OCI-LY3 (cell line): Measurements from ENCODE around the gene SIN3B.

Source experiments
- H2AFZ ChIP-seq: fragments of 200-600, 300-600 bp; shearing (Covaris generic); 2 replicates; pipeline ENCODE4 v1.6.0; 2014; ENCODE audit warnings: antibody characterized with exemption, low read depth, low read length
- H3K27ac ChIP-seq: fragments of 200-600, 300-600 bp; sonication (generic); 2 replicates; pipeline ENCODE4 v1.5.1; 2014; ENCODE audit warnings: mild to moderate bottlenecking, low read length, moderate library complexity, mixed read lengths
- H3K27me3 ChIP-seq: fragments of 200-600, 300-600 bp; sonication (generic); 2 replicates; pipeline ENCODE4 v1.6.1; 2014; ENCODE audit warnings: low read depth, low read length, mixed read lengths
- H3K36me3 ChIP-seq: fragments of 200-600, 300-600 bp; sonication (generic); replicated peaks from 2 replicates; pipeline ENCODE3; 2014; ENCODE audit warnings: low read depth, low read length, mixed read lengths
- H3K4me1 ChIP-seq: fragments of 300-600, 200-600 bp; sonication (generic); 2 replicates; pipeline ENCODE4 v1.6.1; 2014; ENCODE audit warnings: low read length, mixed read lengths
- H3K4me2 ChIP-seq: fragments of 200-600, 300-600 bp; sonication (generic); 2 replicates; pipeline ENCODE4 v1.6.1; 2014; ENCODE audit warnings: low read length, mixed read lengths
- H3K4me3 ChIP-seq: fragments of 300-600, 200-600 bp; sonication (generic); 2 replicates; pipeline ENCODE4 v1.5.1; 2014; ENCODE audit warnings: antibody characterized with exemption, mild to moderate bottlenecking, low read length, moderate library complexity
- H3K79me2 ChIP-seq: fragments of 300-600, 200-600 bp; shearing (Covaris generic); 2 replicates; pipeline ENCODE4 v1.6.1; 2014; ENCODE audit warnings: mild to moderate bottlenecking, low read length, mixed read lengths
- H3K9ac ChIP-seq: fragments of 300-600, 200-600 bp; shearing (Covaris generic); 2 replicates; pipeline ENCODE4 v1.6.0; 2014; ENCODE audit warnings: mild to moderate bottlenecking, low read length, moderate library complexity
- H3K9me3 ChIP-seq: fragments of 200-600, 300-600 bp; shearing (Covaris generic); 2 replicates; pipeline ENCODE4 v1.6.1; 2014; ENCODE audit warnings: low read length, mixed read lengths; ENCODE audit not compliant: insufficient read depth
- H4K20me1 ChIP-seq: fragments of 200-600, 300-600 bp; sonication (generic); 2 replicates; pipeline ENCODE4 v1.6.1; 2016; ENCODE audit warnings: low read length, mixed read lengths; ENCODE audit not compliant: insufficient read depth
- CTCF ChIP-seq: fragments of 200-600, 300-600 bp; sonication (generic); IDR thresholded peaks from 2 replicates; pipeline ENCODE4 v1.5.1; 2014; ENCODE audit warnings: antibody characterized with exemption, low read length, low read depth
- EZH2phosphoT487 ChIP-seq: fragments of 200-600 bp; shearing (Covaris generic); IDR thresholded peaks from 2 replicates; pipeline ENCODE4 v1.6.1; 2018; ENCODE audit warnings: antibody characterized with exemption, mixed run types, low read depth

The SIN3B gene

GRCh38 chr19:16829010-16829821 is at the start of gene SIN3B:
SIN3B (plus strand) TSS chr19:16829398; CDS start chr19:16829421, 23 bp downstream.
- Histone ChIP-seq H4K20me1 (no peaks in the 10 kb centered on the region), H3K79me2 (peaks cover 16% of the 10 kb centered on the region), H3K9ac (peak within 1 kb of the TSS; percentile 91), H3K9me3 (no peaks in the 10 kb centered on the region), H3K27ac (0 out of 2 replicates have a peak within 1 kb of the TSS, but pooled peaks have one; percentile 5), H3K4me1 (peaks cover 18% of the 10 kb centered on the region), H3K36me3 (peaks cover 24% of the 10 kb centered on the region), H3K4me2 (peak within 1 kb of the TSS; percentile 99), H2AFZ (peak within 1 kb of the TSS; percentile 94), H3K27me3 (peaks cover 16% of the 10 kb centered on the region), H3K4me3 (peak within 1 kb of the TSS; percentile 94)
- TF ChIP-seq CTCF (no peak), EZH2phosphoT487 (no peak)

- no peaks in the 10 kb centered on the region for H3K4me1 ChIP-seq
- peaks cover 9% of the 10 kb centered on the region; the same call in 1 of the 2 replicates for H3K27me3 ChIP-seq
- no peak overlapping the region for H3K4me2 ChIP-seq
- H3K9me3 ChIP-seq = no peaks in the 10 kb centered on the region
- no peaks in the 10 kb centered on the region for H3K79me2 ChIP-seq
- H2AFZ ChIP-seq = no peak overlapping the region
- no peak for TF ChIP-seq EZH2phosphoT487
- H4K20me1 ChIP-seq = no peaks in the 10 kb centered on the region
- no peaks in the 10 kb centered on the region for H3K36me3 ChIP-seq
- H3K9ac ChIP-seq = no peak overlapping the region
- H3K27ac ChIP-seq = no peak overlapping the region
- no peak overlapping the region for H3K4me3 ChIP-seq
These were observed 49.5 kb upstream of the SIN3B start for GRCh38 chr19:16779539-16780163.

GRCh38 chr19:16782719-16783118 is 46.5 kb upstream of the SIN3B start:
- no peak overlapping the region for H3K27ac ChIP-seq
- H3K4me1 ChIP-seq = no peaks in the 10 kb centered on the region
- H4K20me1 ChIP-seq = no peaks in the 10 kb centered on the region
- no peak overlapping the region for H3K9ac ChIP-seq
- no peaks in the 10 kb centered on the region for H3K9me3 ChIP-seq
- TF ChIP-seq CTCF (no peak), EZH2phosphoT487 (no peak)
- no peaks in the 10 kb centered on the region for H3K36me3 ChIP-seq
- H3K4me2 ChIP-seq = no peak overlapping the region
- peaks cover 5% of the 10 kb centered on the region; the same call in 1 of the 2 replicates for H3K27me3 ChIP-seq
- H3K79me2 ChIP-seq = no peaks in the 10 kb centered on the region
- H2AFZ ChIP-seq = no peak overlapping the region
- H3K4me3 ChIP-seq = no peak overlapping the region

GRCh38 chr19:16788479-16788878 is 40.7 kb upstream of the SIN3B start:
- Histone ChIP-seq H3K79me2 (no peaks in the 10 kb centered on the region), H3K4me3 (no peak overlapping the region), H3K27me3 (no peaks in the 10 kb centered on the region), H3K9ac (no peak overlapping the region), H2AFZ (no peak overlapping the region), H4K20me1 (no peaks in the 10 kb centered on the region), H3K4me2 (no peak overlapping the region), H3K27ac (no peak overlapping the region), H3K36me3 (no peaks in the 10 kb centered on the region), H3K9me3 (peaks cover 13% of the 10 kb centered on the region), H3K4me1 (no peaks in the 10 kb centered on the region)
- TF ChIP-seq CTCF (no peak), EZH2phosphoT487 (no peak)
